Astrocyte (in vitro differentiated cells and primary cell): ENCODE results near the gene ME3.
"Not testable (repeated sequence)": the region's sequence is repeated elsewhere in the genome, so short reads cannot be mapped to it uniquely, and the experiment has no call there.

ENCODE experiments used
- EZH2 ChIP-seq: IDR thresholded peaks from 2 replicates; pipeline ENCODE4 v1.6.1; 2012; ENCODE audit warnings: mild to moderate bottlenecking, low read length, inconsistent platforms; ENCODE audit not compliant: insufficient read depth
- TF ChIP-seq, protein P1 (sequence below): IDR thresholded peaks from 2 replicates; pipeline ENCODE4 v1.5.1; 2011; ENCODE audit warnings: low read depth, mild to moderate bottlenecking, inconsistent platforms, low read length, moderate library complexity; ENCODE audit not compliant: insufficient read depth

DNA sequence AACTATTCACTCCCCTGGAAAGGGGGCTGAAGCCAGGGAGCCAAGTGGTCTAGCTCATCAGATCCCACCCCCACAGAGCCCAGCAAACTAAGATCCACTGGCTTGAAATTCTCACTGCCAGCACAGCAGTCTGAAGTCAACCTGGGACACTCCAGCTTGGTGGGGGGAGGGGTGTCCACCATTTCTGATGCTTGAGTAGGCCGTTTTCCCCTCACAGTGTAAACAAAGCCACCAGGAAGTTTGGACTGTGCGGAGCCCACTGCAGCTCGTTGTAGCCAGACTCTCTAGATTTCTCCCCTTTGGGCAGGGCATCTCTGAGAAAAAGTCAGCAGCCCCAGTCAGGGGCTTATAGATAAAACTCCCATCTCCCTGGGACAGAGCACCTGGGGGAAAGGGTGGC is 27.2 kb downstream of the ME3 start:
- TF ChIP-seq, protein P1, sequence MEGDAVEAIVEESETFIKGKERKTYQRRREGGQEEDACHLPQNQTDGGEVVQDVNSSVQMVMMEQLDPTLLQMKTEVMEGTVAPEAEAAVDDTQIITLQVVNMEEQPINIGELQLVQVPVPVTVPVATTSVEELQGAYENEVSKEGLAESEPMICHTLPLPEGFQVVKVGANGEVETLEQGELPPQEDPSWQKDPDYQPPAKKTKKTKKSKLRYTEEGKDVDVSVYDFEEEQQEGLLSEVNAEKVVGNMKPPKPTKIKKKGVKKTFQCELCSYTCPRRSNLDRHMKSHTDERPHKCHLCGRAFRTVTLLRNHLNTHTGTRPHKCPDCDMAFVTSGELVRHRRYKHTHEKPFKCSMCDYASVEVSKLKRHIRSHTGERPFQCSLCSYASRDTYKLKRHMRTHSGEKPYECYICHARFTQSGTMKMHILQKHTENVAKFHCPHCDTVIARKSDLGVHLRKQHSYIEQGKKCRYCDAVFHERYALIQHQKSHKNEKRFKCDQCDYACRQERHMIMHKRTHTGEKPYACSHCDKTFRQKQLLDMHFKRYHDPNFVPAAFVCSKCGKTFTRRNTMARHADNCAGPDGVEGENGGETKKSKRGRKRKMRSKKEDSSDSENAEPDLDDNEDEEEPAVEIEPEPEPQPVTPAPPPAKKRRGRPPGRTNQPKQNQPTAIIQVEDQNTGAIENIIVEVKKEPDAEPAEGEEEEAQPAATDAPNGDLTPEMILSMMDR, result not testable (repeated sequence)
- not testable (repeated sequence) for TF ChIP-seq EZH2
